ENCODE data around the gene CERS6.

DNA sequence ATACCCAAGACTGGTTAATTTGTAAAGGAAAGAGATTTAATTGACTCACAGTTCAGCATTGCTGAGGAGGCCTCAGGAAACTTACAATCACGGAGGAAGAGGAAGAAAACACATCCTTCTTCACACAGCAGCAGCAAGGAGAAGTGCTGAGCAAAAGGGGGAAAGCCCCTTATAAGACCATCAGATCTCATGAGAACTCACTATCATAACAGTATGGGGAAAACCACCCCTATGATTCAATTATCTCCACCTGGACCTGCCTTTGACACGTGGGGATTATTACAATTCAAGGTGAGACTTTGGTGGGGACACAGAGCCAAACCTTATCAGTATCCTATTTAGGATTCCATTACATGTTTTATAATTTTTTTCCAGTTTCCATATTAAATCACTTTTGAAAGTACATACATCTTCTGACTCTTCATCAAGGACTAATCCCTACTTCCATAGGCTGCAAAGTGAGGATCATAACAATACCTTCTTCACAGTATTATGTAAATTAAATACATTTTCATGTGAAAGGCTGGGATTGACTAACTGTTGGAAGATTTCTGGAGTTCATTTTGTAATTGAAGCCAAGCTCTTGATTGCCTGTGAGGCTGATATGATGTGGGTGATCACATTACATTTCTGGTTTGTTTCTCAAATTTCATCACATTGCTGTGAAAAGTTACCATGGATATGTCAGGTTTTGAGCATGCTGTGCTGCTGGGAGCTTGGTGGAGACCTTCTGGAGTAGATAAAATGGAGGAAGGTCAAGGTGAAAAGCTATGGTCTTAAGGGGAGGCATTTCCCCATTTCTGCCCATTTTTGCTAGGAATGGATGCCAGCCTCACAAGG lies 31.7 kb upstream of the CERS6 start:
- TF ChIP-seq, protein P1, sequence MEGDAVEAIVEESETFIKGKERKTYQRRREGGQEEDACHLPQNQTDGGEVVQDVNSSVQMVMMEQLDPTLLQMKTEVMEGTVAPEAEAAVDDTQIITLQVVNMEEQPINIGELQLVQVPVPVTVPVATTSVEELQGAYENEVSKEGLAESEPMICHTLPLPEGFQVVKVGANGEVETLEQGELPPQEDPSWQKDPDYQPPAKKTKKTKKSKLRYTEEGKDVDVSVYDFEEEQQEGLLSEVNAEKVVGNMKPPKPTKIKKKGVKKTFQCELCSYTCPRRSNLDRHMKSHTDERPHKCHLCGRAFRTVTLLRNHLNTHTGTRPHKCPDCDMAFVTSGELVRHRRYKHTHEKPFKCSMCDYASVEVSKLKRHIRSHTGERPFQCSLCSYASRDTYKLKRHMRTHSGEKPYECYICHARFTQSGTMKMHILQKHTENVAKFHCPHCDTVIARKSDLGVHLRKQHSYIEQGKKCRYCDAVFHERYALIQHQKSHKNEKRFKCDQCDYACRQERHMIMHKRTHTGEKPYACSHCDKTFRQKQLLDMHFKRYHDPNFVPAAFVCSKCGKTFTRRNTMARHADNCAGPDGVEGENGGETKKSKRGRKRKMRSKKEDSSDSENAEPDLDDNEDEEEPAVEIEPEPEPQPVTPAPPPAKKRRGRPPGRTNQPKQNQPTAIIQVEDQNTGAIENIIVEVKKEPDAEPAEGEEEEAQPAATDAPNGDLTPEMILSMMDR (IDR thresholded peaks at IDR 0.05; ENCODE audit: control extremely low read depth in 1 of 3, insufficient read depth in 1 of 3, low read depth in 1 of 3, low read length in 3 of 3) = no peak
- no peak for TF ChIP-seq YY1 (IDR thresholded peaks at IDR 0.05; ENCODE audit: low read depth, low read length)
